ENCODE data around the gene TSPAN14. TPM values are rescaled to one million over a fixed set of nuclear protein-coding genes. Genes with fewer than 3 reads are reported as not detected.

Gene TSPAN14
- total RNA-seq, 2 experiments from 2014 or later = 17.0 to 33.4 TPM

GRCh38 chr10:80553436-80553835 lies 99.3 kb downstream of the TSPAN14 start:
- H3K79me2 ChIP-seq (ENCODE audit: insufficient read depth, low read depth, low read length) = no peaks in the 10 kb centered on the region
- H3K9me2 ChIP-seq (ENCODE audit: insufficient read depth, low read length) = no peaks in the 10 kb centered on the region
- no peaks in the 10 kb centered on the region for H4K20me1 ChIP-seq (ENCODE audit: insufficient read depth, low read length)
- no peaks in the 10 kb centered on the region for H3K9me3 ChIP-seq (ENCODE audit: low read length)
- H3K4me3 ChIP-seq (ENCODE audit: low read depth, low read length, poor library complexity, severe bottlenecking) = no peak overlapping the region
- intact Hi-C loops (cut with micrococcal nuclease; ENCODE audit: unreplicated experiment) = no loop called here
- no peak overlapping the region for H3K27ac ChIP-seq (ENCODE audit: low read depth, low read length, poor library complexity, severe bottlenecking)
- H3K4me2 ChIP-seq (ENCODE audit: low read length) = no peak overlapping the region
- no peaks in the 10 kb centered on the region for H3K4me1 ChIP-seq (ENCODE audit: insufficient read depth, low read length, poor library complexity, severe bottlenecking)
- CTCF ChIA-PET (ENCODE audit: unreplicated experiment) = no interaction called here
- H2AFZ ChIP-seq (ENCODE audit: low read length) = no peak overlapping the region
- DNase-seq (ENCODE audit: low spot score) = no peak
- POLR2A ChIA-PET = no interaction called here
- no peaks in the 10 kb centered on the region for H3K36me3 ChIP-seq (ENCODE audit: insufficient read depth, low read length)
- TF ChIP-seq CTCF (conservative IDR thresholded peaks at IDR 0.05; ENCODE audit: low read length) = no peak
- no peak for TF ChIP-seq EZH2phosphoT487 (IDR thresholded peaks at IDR 0.05; ENCODE audit: borderline replicate concordance, low read depth, low read length)
- no TSS peak for BruUV-seq (replicated peaks)

- ChIA-PET POLR2A (no interaction called here), CTCF (ENCODE audit: unreplicated experiment) (no interaction called here)
- no peaks in the 10 kb centered on the region for H3K36me3 ChIP-seq (ENCODE audit: insufficient read depth, low read length)
- no peaks in the 10 kb centered on the region for H4K20me1 ChIP-seq (ENCODE audit: insufficient read depth, low read length)
- H3K4me2 ChIP-seq (ENCODE audit: low read length) = no peak overlapping the region
- no peak overlapping the region for H2AFZ ChIP-seq (ENCODE audit: low read length)
- no peaks in the 10 kb centered on the region for H3K9me3 ChIP-seq (ENCODE audit: low read length)
- intact Hi-C loops (cut with micrococcal nuclease; ENCODE audit: unreplicated experiment) = no loop called here
- no peak overlapping the region for H3K4me3 ChIP-seq (ENCODE audit: low read depth, low read length, poor library complexity, severe bottlenecking)
- H3K4me1 ChIP-seq (ENCODE audit: insufficient read depth, low read length, poor library complexity, severe bottlenecking) = no peaks in the 10 kb centered on the region
- BruUV-seq (replicated peaks) = no TSS peak
- no peaks in the 10 kb centered on the region for H3K9me2 ChIP-seq (ENCODE audit: insufficient read depth, low read length)
- H3K27ac ChIP-seq (ENCODE audit: low read depth, low read length, poor library complexity, severe bottlenecking) = no peak overlapping the region
- no peaks in the 10 kb centered on the region for H3K79me2 ChIP-seq (ENCODE audit: insufficient read depth, low read depth, low read length)
- DNase-seq (ENCODE audit: low spot score) = no peak
- TF ChIP-seq EZH2phosphoT487 (IDR thresholded peaks at IDR 0.05; ENCODE audit: borderline replicate concordance, low read depth, low read length) (no peak), CTCF (conservative IDR thresholded peaks at IDR 0.05; ENCODE audit: low read length) (no peak)
Observed at GRCh38 chr10:80554050-80554449, 99.9 kb downstream of the TSPAN14 start.

GRCh38 chr10:80555415-80555814 lies 101.3 kb downstream of the TSPAN14 start:
- H3K4me2 ChIP-seq (ENCODE audit: low read length) = no peak overlapping the region

More at GRCh38 chr10:80555415-80555814, 101.3 kb downstream of the TSPAN14 start:
- H3K4me1 ChIP-seq (ENCODE audit: insufficient read depth, low read length, poor library complexity, severe bottlenecking) = no peaks in the 10 kb centered on the region
- no peak overlapping the region for H2AFZ ChIP-seq (ENCODE audit: low read length)
- no TSS peak for BruUV-seq (replicated peaks)
- H3K79me2 ChIP-seq (ENCODE audit: insufficient read depth, low read depth, low read length) = no peaks in the 10 kb centered on the region
- no peaks in the 10 kb centered on the region for H3K9me3 ChIP-seq (ENCODE audit: low read length)
- ChIA-PET CTCF (ENCODE audit: unreplicated experiment) (no interaction called here), POLR2A (no interaction called here)
- no peak overlapping the region for H3K27ac ChIP-seq (ENCODE audit: low read depth, low read length, poor library complexity, severe bottlenecking)
- H3K36me3 ChIP-seq (ENCODE audit: insufficient read depth, low read length) = no peaks in the 10 kb centered on the region
- no peak for DNase-seq (ENCODE audit: low spot score)
- intact Hi-C loops (cut with micrococcal nuclease; ENCODE audit: unreplicated experiment) = no loop called here
- no peaks in the 10 kb centered on the region for H4K20me1 ChIP-seq (ENCODE audit: insufficient read depth, low read length)
- no peak overlapping the region for H3K4me3 ChIP-seq (ENCODE audit: low read depth, low read length, poor library complexity, severe bottlenecking)
- H3K9me2 ChIP-seq (ENCODE audit: insufficient read depth, low read length) = no peaks in the 10 kb centered on the region
- TF ChIP-seq CTCF (conservative IDR thresholded peaks at IDR 0.05; ENCODE audit: low read length) = no peak
- TF ChIP-seq EZH2phosphoT487 (IDR thresholded peaks at IDR 0.05; ENCODE audit: borderline replicate concordance, low read depth, low read length) = no peak
